ENCODE results near the gene CCDC93.

Gene CCDC93

DNA sequence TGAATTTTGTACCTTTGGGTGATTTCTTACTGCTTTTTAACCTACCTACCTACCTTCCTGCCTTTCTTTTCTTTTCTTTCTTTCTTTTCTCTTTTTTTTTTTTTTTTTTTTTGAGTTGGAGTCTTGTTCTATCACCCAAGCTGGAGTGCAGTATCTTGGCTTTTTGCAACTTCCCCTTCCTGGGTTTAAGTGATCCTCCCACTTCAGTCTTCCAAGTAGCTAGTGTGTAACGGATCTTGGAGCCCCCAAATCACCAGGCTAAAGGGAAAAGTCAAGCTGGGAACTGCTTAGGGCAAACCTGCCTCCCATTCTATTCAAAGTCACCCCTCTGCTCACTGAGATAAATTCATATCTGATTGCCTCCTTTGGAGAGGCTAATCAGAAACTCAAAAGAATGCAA is 138.1 kb downstream of the CCDC93 start:
- DNase-seq, result no peak
